GM18505 (cell line): Measurements from ENCODE around the gene DCPS.
"Not testable (repeated sequence)": the region's sequence is repeated elsewhere in the genome, so short reads cannot be mapped to it uniquely, and the experiment has no call there.

Source experiments
- ATAC-seq: cut with Tn5 transposase; IDR thresholded peaks from one replicate; pipeline ENCODE4 v1.9.1; 2021; ENCODE audit not compliant: unreplicated experiment
- POLR2A ChIP-seq: IDR thresholded peaks from 4 replicates; pipeline ENCODE4 v1.6.1; 2011; ENCODE audit warnings: borderline replicate concordance; ENCODE audit not compliant: insufficient read depth, insufficient read length; ENCODE audit errors: extremely low read depth

Gene DCPS

GRCh38 chr11:126393143-126393542 is 89.3 kb downstream of the DCPS start:
- ATAC-seq, result no peak
- no peak for TF ChIP-seq POLR2A

DNA sequence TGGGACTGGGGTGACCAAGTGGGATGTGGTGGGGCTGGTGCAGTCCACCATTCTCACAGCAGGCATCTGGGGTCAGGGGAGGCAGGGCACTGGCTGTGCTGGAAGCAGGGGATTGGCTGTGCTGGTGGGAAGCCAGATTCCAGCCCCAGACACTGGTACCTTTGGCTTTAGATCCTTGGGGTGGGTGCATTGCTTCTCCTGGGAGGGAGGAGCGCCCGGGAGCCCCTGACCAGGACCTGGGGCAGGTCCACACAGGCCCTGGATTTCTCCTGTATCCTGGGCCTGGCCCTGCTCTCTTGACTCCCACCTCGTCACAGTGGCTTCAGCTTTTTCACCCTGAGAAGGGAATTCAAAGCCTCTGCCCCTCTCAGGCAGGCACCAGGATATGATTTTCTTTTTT is 90.2 kb downstream of the DCPS start:
- TF ChIP-seq POLR2A, result no peak
- ATAC-seq, result no peak

DNA sequence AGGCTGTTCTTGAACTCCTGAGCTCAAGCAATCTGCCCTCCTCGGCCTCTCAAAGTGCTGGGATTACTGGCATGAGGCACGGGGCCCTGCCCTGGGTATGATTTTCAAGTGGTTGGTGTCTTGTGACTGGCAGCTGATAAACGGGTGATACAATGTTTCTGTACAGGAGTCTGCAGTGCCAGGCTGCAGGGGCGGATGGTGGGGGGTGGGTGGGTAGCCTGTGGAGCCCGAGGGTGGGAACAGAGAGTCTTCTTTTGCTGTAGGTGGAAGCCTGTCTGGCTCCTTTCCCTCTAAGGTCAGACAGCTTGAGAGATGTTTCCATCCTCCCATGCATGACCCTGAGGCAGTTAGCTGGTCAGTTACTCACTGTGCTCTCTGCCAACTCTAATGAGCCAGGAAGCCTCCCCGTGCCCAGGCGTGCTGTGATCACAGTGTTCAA is 90.8 kb downstream of the DCPS start:
- ATAC-seq, result not testable (repeated sequence)
